BJ (cell line): ENCODE measurements around the gene RAB20. TPM values are rescaled to one million over a fixed set of nuclear protein-coding genes. Genes with fewer than 3 reads are reported as not detected.

Experiments used
- CTCF ChIA-PET: fragments of 350-600 bp; formaldehyde crosslinking; extraction: SDS; loops from one replicate; lab custom pipeline; 2021; ENCODE audit warnings: antibody characterized with exemption, inconsistent platforms; lab: Yijun Ruan, JAX
- POLR2A ChIA-PET: fragments of 300-600 bp; sonication (Branson Sonifier 250); formaldehyde crosslinking; extraction: SDS; loops from one replicate; lab custom pipeline; 2021; ENCODE audit warnings: antibody characterized with exemption; lab: Charles Lee
- DNase-seq: peaks from one replicate; pipeline ENCODE4 v3.0.0-alpha.2; 2011; ENCODE audit warnings: low read depth
- H3K27me3 ChIP-seq: 2 replicates; pipeline ENCODE4 v1.6.0; 2011; ENCODE audit warnings: low read length; ENCODE audit not compliant: control insufficient read depth, insufficient read depth
- H3K36me3 ChIP-seq: 2 replicates; pipeline ENCODE4 v1.5.1; 2011; ENCODE audit warnings: low read length; ENCODE audit not compliant: control insufficient read depth, insufficient read depth
- H3K4me3 ChIP-seq: 2 replicates; pipeline ENCODE4 v1.5.1; 2011; ENCODE audit warnings: low read depth, mild to moderate bottlenecking, control low read depth, low read length
- polyA plus RNA-seq: library from polyadenylated mRNA; depleted of rRNA; stranded (reverse); fragments of >200 nt; gene quantifications from 2 replicates; pipeline ENCODE4 v1.2.3, GENCODE V29; 2011
- TF ChIP-seq, protein P1 (sequence below): IDR thresholded peaks from 2 replicates; pipeline ENCODE4 v1.5.1; 2011; ENCODE audit warnings: low read depth, mild to moderate bottlenecking, control low read depth, inconsistent platforms, low read length, moderate library complexity; ENCODE audit not compliant: insufficient read depth

Gene RAB20
- polyA plus RNA-seq, 1 experiment = 4.9 TPM

DNA sequence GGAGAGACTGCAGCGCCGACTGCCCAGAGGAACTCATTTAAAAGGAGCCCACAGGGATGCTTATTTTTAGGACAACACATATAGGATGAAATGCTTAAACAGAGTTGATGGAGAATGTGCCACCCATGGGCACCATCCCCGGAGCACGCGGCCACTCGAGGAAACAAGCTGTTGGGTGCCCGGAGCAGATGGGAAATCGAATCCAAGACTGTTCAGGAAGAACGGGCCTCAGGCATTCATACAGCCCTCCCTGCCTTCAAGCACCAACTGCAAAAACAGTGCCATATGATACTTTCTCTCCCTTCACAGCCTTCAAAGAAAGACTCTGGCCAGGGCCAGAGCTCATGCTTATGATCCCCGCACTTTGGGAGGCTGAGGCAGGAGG lies 40.2 kb downstream of the RAB20 start:
- H3K36me3 ChIP-seq = peaks cover 2% of the 10 kb centered on the region
- ChIA-PET CTCF (interaction anchor here (0.6 kb wide), 1 partner anchor 271 kb away, joined by 3 read pairs; no protein-coding TSS in a partner anchor), POLR2A (no interaction called here)
- H3K4me3 ChIP-seq = no peak overlapping the region
- no peaks in the 10 kb centered on the region for H3K27me3 ChIP-seq
- TF ChIP-seq, protein P1, sequence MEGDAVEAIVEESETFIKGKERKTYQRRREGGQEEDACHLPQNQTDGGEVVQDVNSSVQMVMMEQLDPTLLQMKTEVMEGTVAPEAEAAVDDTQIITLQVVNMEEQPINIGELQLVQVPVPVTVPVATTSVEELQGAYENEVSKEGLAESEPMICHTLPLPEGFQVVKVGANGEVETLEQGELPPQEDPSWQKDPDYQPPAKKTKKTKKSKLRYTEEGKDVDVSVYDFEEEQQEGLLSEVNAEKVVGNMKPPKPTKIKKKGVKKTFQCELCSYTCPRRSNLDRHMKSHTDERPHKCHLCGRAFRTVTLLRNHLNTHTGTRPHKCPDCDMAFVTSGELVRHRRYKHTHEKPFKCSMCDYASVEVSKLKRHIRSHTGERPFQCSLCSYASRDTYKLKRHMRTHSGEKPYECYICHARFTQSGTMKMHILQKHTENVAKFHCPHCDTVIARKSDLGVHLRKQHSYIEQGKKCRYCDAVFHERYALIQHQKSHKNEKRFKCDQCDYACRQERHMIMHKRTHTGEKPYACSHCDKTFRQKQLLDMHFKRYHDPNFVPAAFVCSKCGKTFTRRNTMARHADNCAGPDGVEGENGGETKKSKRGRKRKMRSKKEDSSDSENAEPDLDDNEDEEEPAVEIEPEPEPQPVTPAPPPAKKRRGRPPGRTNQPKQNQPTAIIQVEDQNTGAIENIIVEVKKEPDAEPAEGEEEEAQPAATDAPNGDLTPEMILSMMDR = no peak
- no peak for DNase-seq

DNA sequence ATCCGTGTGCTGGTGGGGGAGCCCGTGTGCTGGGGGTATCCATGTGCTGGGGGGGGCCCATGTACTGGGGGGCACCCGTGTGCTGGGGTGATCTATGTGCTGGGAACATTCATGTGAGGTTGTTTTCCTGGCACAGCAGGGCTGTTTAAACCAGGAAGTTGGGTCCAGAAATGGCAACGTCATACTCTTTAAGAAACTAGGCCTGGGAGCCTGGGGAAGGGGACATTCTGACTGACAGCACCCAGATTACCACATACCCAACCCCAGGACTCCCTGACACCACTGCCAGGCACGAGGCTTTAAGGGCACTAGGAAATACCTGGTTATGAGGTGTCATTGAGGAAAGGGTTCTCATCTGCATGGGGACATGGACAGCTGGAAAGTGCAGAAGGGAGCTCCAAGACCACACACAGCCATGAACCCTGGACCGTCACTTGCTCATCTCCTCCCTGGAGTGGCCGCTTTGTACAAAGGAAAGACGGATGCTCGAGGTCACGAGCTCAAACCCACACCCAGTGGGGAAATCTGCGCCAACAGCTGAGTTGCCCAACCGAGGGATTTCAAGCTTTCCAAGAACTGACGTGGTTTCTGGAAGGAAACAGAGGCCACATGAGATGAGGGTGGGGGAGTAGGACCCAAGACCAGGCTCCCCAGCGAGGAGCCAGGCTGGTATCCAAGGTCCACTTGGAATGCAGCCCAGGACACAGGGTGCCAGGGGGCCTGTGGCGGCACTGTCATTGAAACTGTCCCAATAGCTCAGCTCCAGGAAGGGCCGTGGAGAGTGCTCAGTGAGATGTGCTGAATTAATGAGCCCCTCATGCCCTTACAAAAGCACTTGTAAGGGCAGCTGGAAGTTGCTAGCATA lies 40.9 kb downstream of the RAB20 start:
- H3K4me3 ChIP-seq = no peak overlapping the region
- ChIA-PET POLR2A (no interaction called here), CTCF (no interaction called here)
- TF ChIP-seq, protein P1 = no peak
- H3K27me3 ChIP-seq = no peaks in the 10 kb centered on the region
- peaks cover 2% of the 10 kb centered on the region for H3K36me3 ChIP-seq
- no peak for DNase-seq

DNA sequence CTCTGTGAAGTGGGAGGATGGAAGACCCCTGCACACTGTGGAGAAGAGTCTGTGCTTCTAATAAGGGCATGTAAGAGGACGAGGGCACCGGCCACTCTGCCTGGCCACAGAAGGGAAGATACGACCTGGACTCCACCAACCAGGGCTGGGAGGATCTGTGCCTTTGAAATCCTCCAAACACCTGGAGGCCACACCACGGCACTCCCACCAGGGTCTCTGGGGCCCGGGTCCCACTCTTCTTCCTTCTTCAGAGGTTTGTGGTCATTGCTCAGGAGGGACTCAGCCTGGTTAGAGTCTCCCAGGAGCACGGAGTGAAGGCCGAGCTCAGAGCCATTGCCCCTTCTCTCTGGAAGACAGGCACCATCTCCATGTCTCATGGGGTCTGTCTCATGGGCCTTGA lies 42.0 kb downstream of the RAB20 start:
- no peaks in the 10 kb centered on the region for H3K27me3 ChIP-seq
- H3K4me3 ChIP-seq = no peak overlapping the region
- peaks cover 2% of the 10 kb centered on the region for H3K36me3 ChIP-seq
- POLR2A ChIA-PET = no interaction called here
- TF ChIP-seq, protein P1 = no peak
- CTCF ChIA-PET = interaction anchor here (1.2 kb wide), 1 partner anchor 14 kb away, joined by 3 read pairs; no protein-coding TSS in a partner anchor
- no peak for DNase-seq

DNA sequence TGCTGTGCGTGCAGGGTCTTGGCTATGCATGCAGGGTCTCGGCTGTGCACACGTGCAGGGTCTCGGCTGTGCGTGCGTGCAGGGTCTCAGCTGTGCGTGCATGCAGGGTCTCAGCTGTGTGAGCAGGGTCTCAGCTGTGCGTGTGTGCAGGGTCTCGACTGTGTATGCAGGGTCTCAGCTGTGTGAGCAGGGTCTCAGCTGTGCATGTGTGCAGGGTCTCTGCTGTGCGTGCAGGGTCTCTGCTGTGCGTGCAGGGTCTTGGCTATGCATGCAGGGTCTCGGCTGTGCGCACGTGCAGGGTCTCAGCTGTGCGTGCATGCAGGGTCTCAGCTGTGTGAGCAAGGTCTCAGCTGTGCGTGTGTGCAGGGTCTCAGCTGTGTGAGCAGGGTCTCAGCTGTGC lies 42.5 kb downstream of the RAB20 start:
- DNase-seq = no peak
- ChIA-PET POLR2A (no interaction called here), CTCF (interaction anchor here (0.6 to 1.2 kb wide), 2 partner anchors 15 to 51 kb away, joined by 3 read pairs; no protein-coding TSS in a partner anchor)
- TF ChIP-seq, protein P1 = no peak
- peaks cover 5% of the 10 kb centered on the region for H3K36me3 ChIP-seq
- no peaks in the 10 kb centered on the region for H3K27me3 ChIP-seq
- no peak overlapping the region for H3K4me3 ChIP-seq

DNA sequence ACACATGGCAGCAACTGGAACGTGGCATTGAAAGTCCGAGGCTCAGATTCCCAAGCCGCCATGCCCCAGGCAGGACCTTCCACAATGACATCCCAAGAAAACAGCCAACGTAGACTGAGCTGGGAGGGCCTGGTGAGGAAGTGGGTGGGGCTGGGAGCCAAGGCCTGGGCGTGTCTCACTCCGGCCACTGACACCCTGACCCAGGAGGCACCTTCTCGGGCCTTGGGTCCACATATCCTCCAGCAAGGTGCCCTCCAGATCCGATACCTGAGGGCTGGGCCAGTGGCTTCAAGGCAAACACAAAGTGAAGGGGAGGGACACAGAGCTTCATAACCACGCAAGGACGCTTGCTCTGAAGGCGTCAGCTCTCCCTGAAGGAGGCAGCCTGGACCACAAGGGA lies 43.0 kb downstream of the RAB20 start:
- H3K4me3 ChIP-seq = no peak overlapping the region
- H3K27me3 ChIP-seq = no peaks in the 10 kb centered on the region
- TF ChIP-seq, protein P1 = no peak
- H3K36me3 ChIP-seq = peaks cover 6% of the 10 kb centered on the region
- CTCF ChIA-PET = interaction anchor here (0.6 kb wide), 1 partner anchor 52 kb away, joined by 3 read pairs; no protein-coding TSS in a partner anchor
- POLR2A ChIA-PET = no interaction called here
- no peak for DNase-seq
